ENCODE measurements around the gene C4orf51.
A peak's percentile ranks its signal among the peaks of the same experiment; 100 is the strongest.

DNA sequence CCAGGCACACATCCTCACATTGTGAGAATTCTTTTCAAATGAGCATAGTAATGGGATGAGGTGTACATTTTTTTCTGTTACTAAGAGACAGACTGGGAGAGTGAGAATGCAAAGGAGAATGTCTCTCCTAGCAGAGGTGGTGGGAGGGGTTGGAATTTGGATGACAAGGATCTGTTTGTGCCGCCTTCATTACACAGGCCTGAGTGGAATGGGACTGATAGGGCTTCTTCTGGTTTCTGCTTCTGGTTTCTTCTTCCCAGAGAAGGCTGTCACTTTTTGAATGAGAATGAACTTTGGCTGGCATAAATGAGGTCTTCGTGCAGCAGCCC lies 55.4 kb downstream of the C4orf51 start:
- TF ChIP-seq YY1 (IDR thresholded peaks at IDR 0.05; ENCODE audit: low read depth), result no peak
- TF ChIP-seq, protein P1, sequence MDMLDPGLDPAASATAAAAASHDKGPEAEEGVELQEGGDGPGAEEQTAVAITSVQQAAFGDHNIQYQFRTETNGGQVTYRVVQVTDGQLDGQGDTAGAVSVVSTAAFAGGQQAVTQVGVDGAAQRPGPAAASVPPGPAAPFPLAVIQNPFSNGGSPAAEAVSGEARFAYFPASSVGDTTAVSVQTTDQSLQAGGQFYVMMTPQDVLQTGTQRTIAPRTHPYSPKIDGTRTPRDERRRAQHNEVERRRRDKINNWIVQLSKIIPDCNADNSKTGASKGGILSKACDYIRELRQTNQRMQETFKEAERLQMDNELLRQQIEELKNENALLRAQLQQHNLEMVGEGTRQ (IDR thresholded peaks at IDR 0.05; ENCODE audit: borderline replicate concordance, low read depth, low read length), result no peak
- TF ChIP-seq MXI1 (IDR thresholded peaks at IDR 0.05; ENCODE audit: low read depth, low read length), result no peak
- peak; percentile 25; the same call in 1 of the 2 replicates for TF ChIP-seq POLR2AphosphoS5 (IDR thresholded peaks at IDR 0.05; ENCODE audit: low read depth, low read length)
- TF ChIP-seq, protein P2, sequence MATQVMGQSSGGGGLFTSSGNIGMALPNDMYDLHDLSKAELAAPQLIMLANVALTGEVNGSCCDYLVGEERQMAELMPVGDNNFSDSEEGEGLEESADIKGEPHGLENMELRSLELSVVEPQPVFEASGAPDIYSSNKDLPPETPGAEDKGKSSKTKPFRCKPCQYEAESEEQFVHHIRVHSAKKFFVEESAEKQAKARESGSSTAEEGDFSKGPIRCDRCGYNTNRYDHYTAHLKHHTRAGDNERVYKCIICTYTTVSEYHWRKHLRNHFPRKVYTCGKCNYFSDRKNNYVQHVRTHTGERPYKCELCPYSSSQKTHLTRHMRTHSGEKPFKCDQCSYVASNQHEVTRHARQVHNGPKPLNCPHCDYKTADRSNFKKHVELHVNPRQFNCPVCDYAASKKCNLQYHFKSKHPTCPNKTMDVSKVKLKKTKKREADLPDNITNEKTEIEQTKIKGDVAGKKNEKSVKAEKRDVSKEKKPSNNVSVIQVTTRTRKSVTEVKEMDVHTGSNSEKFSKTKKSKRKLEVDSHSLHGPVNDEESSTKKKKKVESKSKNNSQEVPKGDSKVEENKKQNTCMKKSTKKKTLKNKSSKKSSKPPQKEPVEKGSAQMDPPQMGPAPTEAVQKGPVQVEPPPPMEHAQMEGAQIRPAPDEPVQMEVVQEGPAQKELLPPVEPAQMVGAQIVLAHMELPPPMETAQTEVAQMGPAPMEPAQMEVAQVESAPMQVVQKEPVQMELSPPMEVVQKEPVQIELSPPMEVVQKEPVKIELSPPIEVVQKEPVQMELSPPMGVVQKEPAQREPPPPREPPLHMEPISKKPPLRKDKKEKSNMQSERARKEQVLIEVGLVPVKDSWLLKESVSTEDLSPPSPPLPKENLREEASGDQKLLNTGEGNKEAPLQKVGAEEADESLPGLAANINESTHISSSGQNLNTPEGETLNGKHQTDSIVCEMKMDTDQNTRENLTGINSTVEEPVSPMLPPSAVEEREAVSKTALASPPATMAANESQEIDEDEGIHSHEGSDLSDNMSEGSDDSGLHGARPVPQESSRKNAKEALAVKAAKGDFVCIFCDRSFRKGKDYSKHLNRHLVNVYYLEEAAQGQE (IDR thresholded peaks at IDR 0.05; ENCODE audit: low read depth, low read length), result no peak
- no peak for TF ChIP-seq GATA2 (CRISPR knock-in tag; IDR thresholded peaks at IDR 0.05)
- no peak for TF ChIP-seq TAF1 (IDR thresholded peaks at IDR 0.05; ENCODE audit: borderline replicate concordance, low read depth, low read length)
- TF ChIP-seq, protein P3, sequence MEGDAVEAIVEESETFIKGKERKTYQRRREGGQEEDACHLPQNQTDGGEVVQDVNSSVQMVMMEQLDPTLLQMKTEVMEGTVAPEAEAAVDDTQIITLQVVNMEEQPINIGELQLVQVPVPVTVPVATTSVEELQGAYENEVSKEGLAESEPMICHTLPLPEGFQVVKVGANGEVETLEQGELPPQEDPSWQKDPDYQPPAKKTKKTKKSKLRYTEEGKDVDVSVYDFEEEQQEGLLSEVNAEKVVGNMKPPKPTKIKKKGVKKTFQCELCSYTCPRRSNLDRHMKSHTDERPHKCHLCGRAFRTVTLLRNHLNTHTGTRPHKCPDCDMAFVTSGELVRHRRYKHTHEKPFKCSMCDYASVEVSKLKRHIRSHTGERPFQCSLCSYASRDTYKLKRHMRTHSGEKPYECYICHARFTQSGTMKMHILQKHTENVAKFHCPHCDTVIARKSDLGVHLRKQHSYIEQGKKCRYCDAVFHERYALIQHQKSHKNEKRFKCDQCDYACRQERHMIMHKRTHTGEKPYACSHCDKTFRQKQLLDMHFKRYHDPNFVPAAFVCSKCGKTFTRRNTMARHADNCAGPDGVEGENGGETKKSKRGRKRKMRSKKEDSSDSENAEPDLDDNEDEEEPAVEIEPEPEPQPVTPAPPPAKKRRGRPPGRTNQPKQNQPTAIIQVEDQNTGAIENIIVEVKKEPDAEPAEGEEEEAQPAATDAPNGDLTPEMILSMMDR (IDR thresholded peaks at IDR 0.05), result no peak
- TF ChIP-seq RXRA (IDR thresholded peaks at IDR 0.05; ENCODE audit: borderline replicate concordance, low read depth), result no peak
- TF ChIP-seq, protein P4, sequence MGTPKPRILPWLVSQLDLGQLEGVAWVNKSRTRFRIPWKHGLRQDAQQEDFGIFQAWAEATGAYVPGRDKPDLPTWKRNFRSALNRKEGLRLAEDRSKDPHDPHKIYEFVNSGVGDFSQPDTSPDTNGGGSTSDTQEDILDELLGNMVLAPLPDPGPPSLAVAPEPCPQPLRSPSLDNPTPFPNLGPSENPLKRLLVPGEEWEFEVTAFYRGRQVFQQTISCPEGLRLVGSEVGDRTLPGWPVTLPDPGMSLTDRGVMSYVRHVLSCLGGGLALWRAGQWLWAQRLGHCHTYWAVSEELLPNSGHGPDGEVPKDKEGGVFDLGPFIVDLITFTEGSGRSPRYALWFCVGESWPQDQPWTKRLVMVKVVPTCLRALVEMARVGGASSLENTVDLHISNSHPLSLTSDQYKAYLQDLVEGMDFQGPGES (IDR thresholded peaks at IDR 0.05; ENCODE audit: low read depth, low read length), result no peak
- no peak for TF ChIP-seq FOXJ3 (CRISPR knock-in tag; IDR thresholded peaks at IDR 0.05)
- TF ChIP-seq EZH2phosphoT487 (IDR thresholded peaks at IDR 0.05; ENCODE audit: borderline replicate concordance, low read depth), result no peak
